Endothelial cell of umbilical vein (primary cell): ENCODE measurements around the gene MED29. TPM values are rescaled to one million over a fixed set of nuclear protein-coding genes. Genes with fewer than 3 reads are reported as not detected.

Experiments
- BruUV-seq: library from RNA; stranded (reverse); fragments of 400-500 nt; replicated peaks from 2 replicates; lab custom pipeline; 2021; lab: Mats Ljungman, UMichigan
- CTCF ChIA-PET: fragments of 300-600, 350-600 bp; sonication (Branson Sonifier 250); formaldehyde crosslinking; loops from one replicate; lab custom pipeline; 2021; ENCODE audit warnings: antibody characterized with exemption, inconsistent platforms; lab: Charles Lee
- POLR2A ChIA-PET: fragments of 300-600, 350-600 bp; sonication (Branson Sonifier 250); formaldehyde crosslinking; loops from one replicate; lab custom pipeline; 2021; ENCODE audit warnings: antibody characterized with exemption, inconsistent platforms; lab: Charles Lee
- DNase-seq: peaks from one replicate; pipeline ENCODE4 v3.0.0-alpha.2; 2011; ENCODE audit warnings: low read depth, low spot score
- FAIRE-seq: peaks from 2 replicates; lab custom pipeline; 2011; peaks lifted over from hg19 to GRCh38; lab: Jason Lieb, UNC
- H2AFZ ChIP-seq: 2 replicates; pipeline ENCODE4 v1.6.0; 2012; ENCODE audit warnings: low read depth, low read length, control low read depth, inconsistent platforms
- H3K27ac ChIP-seq: 2 replicates; pipeline ENCODE4 v1.5.1; 2011; ENCODE audit warnings: low read depth, mild to moderate bottlenecking, control low read depth, low read length, moderate library complexity; ENCODE audit not compliant: insufficient read depth
- H3K27me3 ChIP-seq, 2 experiments: 2 replicates each; pipeline versions ENCODE4 v1.6.0 to v1.6.1; 2011; ENCODE audit warnings: low read length in 2 of 2, mixed read lengths in 1 of 2; ENCODE audit not compliant: control insufficient read depth in 2 of 2, insufficient read depth in 2 of 2
- H3K36me3 ChIP-seq, 2 experiments: 2 replicates in 1 of 2; 3 replicates in 1 of 2; pipeline ENCODE4 v1.5.1; 2011; ENCODE audit warnings: low read length in 2 of 2, mild to moderate bottlenecking in 1 of 2, moderate library complexity in 1 of 2; ENCODE audit not compliant: control insufficient read depth in 2 of 2, insufficient read depth in 2 of 2; ENCODE audit errors: extremely low read depth in 1 of 2
- H3K4me1 ChIP-seq: 3 replicates; pipeline ENCODE4 v1.5.1; 2011; ENCODE audit warnings: mild to moderate bottlenecking, low read length; ENCODE audit not compliant: control insufficient read depth, insufficient read depth; ENCODE audit errors: extremely low read depth
- H3K4me2 ChIP-seq: 2 replicates; pipeline ENCODE4 v1.6.1; 2011; ENCODE audit warnings: low read length, control low read depth, mixed read lengths; ENCODE audit not compliant: insufficient read depth
- H3K4me3 ChIP-seq, 3 experiments: fragments of 200-600 bp in 1 of 3; sonication (generic), shearing (Covaris generic) in 1 of 3; replicated peaks in 1 of 3; 2 replicates each; pipeline ENCODE4 v1.5.1; 2011 to 2016; ENCODE audit warnings: control low read depth in 3 of 3, low read length in 3 of 3, mild to moderate bottlenecking in 2 of 3, inconsistent platforms in 1 of 3, low read depth in 1 of 3, moderate library complexity in 1 of 3; ENCODE audit not compliant: insufficient read depth in 1 of 3
- H3K79me2 ChIP-seq: 2 replicates; pipeline ENCODE4 v1.6.0; 2012; ENCODE audit warnings: low read length, inconsistent platforms; ENCODE audit not compliant: control insufficient read depth, insufficient read depth
- H3K9ac ChIP-seq: replicated peaks from 2 replicates; pipeline ENCODE3; 2011; ENCODE audit warnings: low read length, control low read depth; ENCODE audit not compliant: insufficient read depth; ENCODE audit errors: extremely low read depth
- H3K9me1 ChIP-seq: replicated peaks from 3 replicates; pipeline ENCODE4 v1.6.0; 2011; ENCODE audit warnings: mild to moderate bottlenecking, low read length; ENCODE audit not compliant: control insufficient read depth, insufficient read depth; ENCODE audit errors: extremely low read depth
- H3K9me3 ChIP-seq: replicated peaks from 2 replicates; pipeline ENCODE4 v1.5.1; 2012; ENCODE audit warnings: low read length, inconsistent platforms; ENCODE audit not compliant: control insufficient read depth, insufficient read depth
- H4K20me1 ChIP-seq: replicated peaks from 2 replicates; pipeline ENCODE3; 2011; ENCODE audit warnings: mild to moderate bottlenecking, low read length; ENCODE audit not compliant: control insufficient read depth, insufficient read depth; ENCODE audit errors: extremely low read depth
- CTCF ChIP-seq, 2 donors: IDR thresholded peaks; 1 replicate in 1 of 2; 2 replicates in 1 of 2; pipeline ENCODE4 v1.5.1; 2011; ENCODE audit warnings: low read length in 2 of 2, mild to moderate bottlenecking in 2 of 2, moderate library complexity in 2 of 2, control low read depth in 1 of 2, inconsistent platforms in 1 of 2, low read depth in 1 of 2; ENCODE audit not compliant: insufficient read depth in 1 of 2; ENCODE audit errors: extremely low read depth in 1 of 2
- FOS ChIP-seq: IDR thresholded peaks from 2 replicates; pipeline ENCODE4 v1.6.1; 2011; ENCODE audit warnings: mild to moderate bottlenecking, low read length, moderate library complexity, borderline replicate concordance; ENCODE audit not compliant: insufficient read depth
- JUN ChIP-seq: IDR thresholded peaks from 2 replicates; pipeline ENCODE4 v1.6.1; 2011; ENCODE audit warnings: borderline replicate concordance, low read depth; ENCODE audit not compliant: insufficient read length, insufficient read depth
- MAX ChIP-seq: IDR thresholded peaks from 2 replicates; pipeline ENCODE4 v1.6.1; 2011; ENCODE audit not compliant: insufficient read depth, insufficient read length
- MYC ChIP-seq: IDR thresholded peaks from one replicate; pipeline ENCODE4 v1.6.1; 2011; ENCODE audit warnings: mild to moderate bottlenecking, low read depth, low read length
- dilution Hi-C: fragments of 300-500 bp; cut with MboI; formaldehyde crosslinking; loops from one replicate; pipeline ENCODE4 v1.15.0; 2019; ENCODE audit warnings: low sequenced_read_pairs; ENCODE audit not compliant: extremely low pct_ligation_motif_present
- intact Hi-C: fragments of 100-400 bp; cut with micrococcal nuclease; formaldehyde crosslinking; loops from one replicate; pipeline ENCODE4 v1.10.0; 2022
- polyA plus RNA-seq, 4 experiments: library from polyadenylated mRNA; depleted of rRNA in 3 of 4; stranded (reverse) in 3 of 4; unstranded in 1 of 4; fragments of >200 nt; gene quantifications; 2 replicates each; pipeline versions ENCODE4 v1.2.1 to v1.2.3, GENCODE V29; 2011 to 2012; ENCODE audit warnings: missing spikeins in 1 of 4
- total RNA-seq: library from RNA; stranded (reverse); gene quantifications from 2 replicates; pipeline ENCODE4 v1.2.3, GENCODE V29; 2021

Gene MED29
- total and polyA plus RNA-seq, 2 donors (not counting 3 experiments of a cell fraction or from before 2014, with no cell fraction given), result 25.5 to 50.4 TPM

- Histone ChIP-seq H3K27me3 (no peaks in the 10 kb centered on the region), H4K20me1 (no peaks in the 10 kb centered on the region), H3K9me3 (no peaks in the 10 kb centered on the region), H3K79me2 (peaks cover 8% of the 10 kb centered on the region), H2AFZ (no peak overlapping the region), H3K9me1 (no peaks in the 10 kb centered on the region), H3K4me1 (peaks cover 4% of the 10 kb centered on the region), H3K4me3 (no peak overlapping the region), H3K9ac (no peak overlapping the region), H3K27ac (no peak overlapping the region), H3K36me3 (peaks cover 8 to 43% of the 10 kb centered on the region in 2 experiments), H3K4me2 (no peak overlapping the region)
- FAIRE-seq (no peak), DNase-seq (no peak)
- dilution Hi-C loops, result no loop called here
- BruUV-seq, result no TSS peak
- intact Hi-C loops, result no loop called here
- POLR2A ChIA-PET, result no interaction called here
- TF ChIP-seq CTCF (IDR thresholded peaks at IDR 0.05; ENCODE audit: extremely low read depth in 1 of 2, insufficient read depth in 1 of 2, low read depth in 1 of 2, low read length in 2 of 2), result no peak
- no peak for TF ChIP-seq MAX
- TF ChIP-seq FOS, result no peak
- CTCF ChIA-PET, result no interaction called here
Observed at GRCh38 chr19:39419003-39419402, 27.8 kb downstream of the MED29 start.

- H3K36me3 ChIP-seq, result peaks cover 11 to 49% of the 10 kb centered on the region in 2 experiments
- no peak overlapping the region for H3K9ac ChIP-seq
- H2AFZ ChIP-seq, result no peak overlapping the region
- dilution Hi-C loops, result no loop called here
- BruUV-seq, result no TSS peak
- no peak overlapping the region for H3K27ac ChIP-seq
- ChIA-PET POLR2A (interaction anchor here (1.8 kb wide), 1 partner anchor 15 kb away, joined by 7 read pairs; the partner anchor contains the start of gene RPS16), CTCF (interaction anchor here (0.6 to 1.1 kb wide), 3 partner anchors 8 to 54 kb away, joined by 3 read pairs; partner anchors contain the start of gene MED29)
- no peaks in the 10 kb centered on the region for H4K20me1 ChIP-seq
- H3K9me3 ChIP-seq, result no peaks in the 10 kb centered on the region
- no peaks in the 10 kb centered on the region for H3K4me1 ChIP-seq
- H3K9me1 ChIP-seq, result no peaks in the 10 kb centered on the region
- no peak overlapping the region for H3K4me2 ChIP-seq
- DNase-seq, result no peak
- TF ChIP-seq JUN (no peak), MYC (no peak)
- no peaks in the 10 kb centered on the region for H3K79me2 ChIP-seq
- intact Hi-C loops, result no loop called here
- H3K27me3 ChIP-seq, result no peaks in the 10 kb centered on the region
- H3K4me3 ChIP-seq, result no peak overlapping the region
- FAIRE-seq, result no peak
Observed at GRCh38 chr19:39420769-39421168, 29.6 kb downstream of the MED29 start.
